RCC 7860 (cell line): ENCODE data around the gene ARHGEF19.
A peak's percentile ranks its signal among the peaks of the same experiment; 100 is the strongest.

Experiments
- DNase-seq: peaks from one replicate; pipeline ENCODE4 v3.0.0-alpha.2; 2015; ENCODE audit warnings: low spot score
- FAIRE-seq: peaks from 2 replicates; lab custom pipeline; 2012; peaks lifted over from hg19 to GRCh38; lab: Jason Lieb, UNC

ARHGEF19 gene

DNA sequence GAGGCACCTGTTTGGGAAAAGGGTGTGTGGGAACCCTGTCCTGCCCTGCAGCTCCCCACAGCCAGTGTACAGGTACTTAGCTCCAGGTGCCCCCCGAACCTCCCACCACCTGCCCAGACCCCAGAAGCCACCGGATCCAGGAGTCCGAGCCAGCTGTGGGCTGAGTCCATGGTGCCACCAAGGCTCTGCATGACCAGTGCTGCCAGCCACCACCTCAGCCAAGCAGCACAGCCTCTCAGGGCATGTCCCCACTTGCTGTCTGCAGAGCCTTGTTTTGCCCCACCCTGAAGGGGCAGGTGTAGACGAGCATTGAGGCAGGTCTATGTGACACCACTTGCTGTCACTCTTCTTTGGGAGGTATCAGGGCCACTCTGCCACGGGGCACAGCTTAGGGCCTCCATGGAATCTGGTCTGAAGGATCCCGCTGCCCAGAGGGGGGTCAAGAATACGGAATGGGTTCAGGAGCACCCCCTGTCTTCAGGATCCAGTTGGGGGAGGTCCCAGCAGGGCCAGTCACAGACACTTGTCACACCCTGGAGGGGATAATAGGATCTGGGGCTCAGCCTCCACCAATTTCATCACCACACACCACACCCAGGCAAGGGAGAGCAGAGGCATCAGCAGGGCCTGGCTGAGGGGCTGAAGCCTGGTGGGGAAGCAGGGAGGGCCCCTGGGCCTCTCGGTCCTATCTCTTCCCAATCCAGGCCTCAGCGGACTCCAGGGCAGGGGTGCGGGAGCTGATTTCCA is 27.7 kb downstream of the ARHGEF19 start:
- FAIRE-seq: no peak
- DNase-seq: no peak

DNA sequence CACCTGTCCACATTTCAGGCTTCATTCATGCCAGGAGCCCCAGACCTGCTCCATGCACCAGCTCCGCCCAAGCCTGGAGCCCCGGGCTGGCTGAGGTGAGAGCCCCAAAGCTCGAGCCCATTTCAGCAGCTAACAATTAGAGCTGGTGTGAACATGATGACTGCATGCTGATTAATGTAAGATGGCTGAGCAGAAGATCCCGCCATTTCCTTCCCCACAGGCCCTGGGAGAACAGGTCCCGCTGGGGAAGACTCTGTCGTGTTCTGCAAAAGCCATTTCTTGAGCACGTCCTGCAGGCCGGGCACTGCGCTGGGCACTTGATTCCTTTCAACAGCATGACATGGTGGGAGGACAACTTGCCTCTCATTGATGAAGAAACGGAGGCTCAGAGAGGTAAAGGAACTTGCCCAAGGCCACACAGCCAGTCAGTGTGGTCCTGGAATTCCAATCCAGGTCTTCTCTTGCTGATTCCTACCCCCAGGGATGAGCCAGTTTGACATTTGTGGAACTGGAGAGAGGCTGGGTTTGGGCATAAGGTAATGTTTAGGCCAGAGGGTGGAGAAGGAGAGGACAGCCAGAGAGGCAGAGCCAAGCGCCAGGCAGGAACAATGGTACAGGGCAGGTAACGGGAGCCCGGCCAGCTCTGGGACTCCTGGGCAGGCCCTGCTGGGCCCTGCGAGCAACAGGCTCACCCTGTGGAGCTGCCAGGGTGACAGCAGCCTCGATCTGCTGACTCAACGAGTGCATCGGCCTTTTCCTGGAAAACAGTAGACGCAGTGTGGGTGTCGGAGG is 28.5 kb downstream of the ARHGEF19 start:
- FAIRE-seq (no peak), DNase-seq (no peak)

DNA sequence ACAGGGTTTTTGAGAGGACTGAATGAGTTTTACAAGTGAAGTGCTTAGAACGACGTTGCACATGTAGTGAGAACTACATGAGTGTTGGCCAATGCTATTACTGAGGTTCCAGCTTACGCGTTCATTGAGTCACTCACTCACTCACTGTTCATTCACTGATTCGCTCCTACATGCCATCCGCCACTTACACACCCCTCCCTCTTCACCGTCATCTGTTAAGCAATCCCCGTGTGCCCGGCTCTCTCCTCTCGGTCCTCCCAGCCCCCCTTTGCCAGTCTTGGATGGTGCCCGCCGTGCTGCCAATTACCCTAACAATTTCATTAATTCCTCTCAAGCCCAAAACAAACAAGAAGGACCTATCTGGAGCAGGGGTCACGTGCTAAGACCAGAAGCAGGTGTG is 29.3 kb downstream of the ARHGEF19 start:
- DNase-seq: peak; percentile 31

DNA sequence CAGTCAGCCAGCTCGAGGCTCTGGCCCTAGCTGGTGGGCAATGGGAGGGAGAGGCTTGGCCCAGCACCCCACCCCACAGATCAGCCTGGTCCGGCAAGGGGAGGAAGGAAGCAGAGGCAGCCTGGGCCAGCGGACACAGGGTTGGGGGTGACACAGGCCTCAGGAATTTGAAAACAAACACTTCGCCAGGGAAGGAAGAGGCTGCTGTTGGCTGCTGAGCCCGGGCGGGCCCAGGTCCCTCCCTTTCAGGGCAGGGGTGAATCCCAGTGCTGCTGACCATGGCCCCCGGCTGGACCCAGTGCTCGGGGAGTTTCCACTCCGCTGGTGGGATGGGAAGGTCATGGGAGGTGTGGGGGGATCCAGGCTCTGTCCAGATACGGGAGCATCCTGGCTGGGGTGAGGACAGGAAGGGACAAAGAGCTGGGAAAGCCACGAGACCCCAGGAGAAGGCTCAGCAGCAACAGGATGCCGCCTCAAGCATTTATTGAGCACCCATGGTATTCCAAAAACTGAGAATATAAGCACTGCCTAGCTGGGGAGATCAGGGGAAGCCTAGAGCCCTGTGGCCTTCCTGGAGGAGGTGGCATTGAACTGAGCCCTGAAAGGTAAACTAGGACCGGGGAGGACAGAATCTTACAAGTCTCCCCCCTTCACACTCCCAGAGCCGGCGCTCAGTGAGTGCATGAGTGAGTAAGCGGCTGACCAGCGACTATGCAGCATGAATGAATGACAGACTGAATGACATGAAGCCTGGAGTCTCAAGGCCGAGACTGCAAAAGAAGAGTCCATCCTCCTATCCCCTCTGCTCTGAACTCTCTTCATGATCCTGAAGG is 30.3 kb downstream of the ARHGEF19 start:
- DNase-seq (peak; percentile 91), FAIRE-seq (peak; percentile 87)

More for the DNA sequence above, 29.3 kb downstream of the ARHGEF19 start:
- FAIRE-seq: no peak

DNA sequence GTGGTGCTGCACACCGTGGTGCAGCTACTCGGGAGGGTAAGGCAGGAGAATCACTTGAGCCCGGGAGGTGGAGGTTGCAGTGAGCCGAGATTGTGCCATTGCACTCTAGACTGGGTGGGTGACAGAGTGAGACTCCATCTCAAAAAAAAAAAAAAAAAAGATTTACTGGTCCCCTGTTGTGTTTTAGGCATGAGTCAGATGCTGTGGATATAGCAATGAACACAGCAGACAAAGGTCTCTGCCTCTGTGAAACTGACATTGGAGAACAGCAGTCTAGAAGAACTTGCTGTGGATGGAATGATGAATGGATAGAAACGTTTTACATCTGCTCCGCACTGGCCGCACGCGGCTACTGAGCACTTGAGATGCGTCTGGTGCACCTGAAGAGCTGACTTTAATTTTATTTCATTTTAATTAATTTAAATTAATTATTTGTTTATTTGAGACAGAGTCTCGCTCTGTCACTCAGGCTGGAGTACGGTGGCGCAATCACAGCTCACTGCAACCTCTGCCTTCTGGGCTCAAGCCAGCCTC is 32.1 kb downstream of the ARHGEF19 start:
- FAIRE-seq (no peak), DNase-seq (peak; percentile 52)

DNA sequence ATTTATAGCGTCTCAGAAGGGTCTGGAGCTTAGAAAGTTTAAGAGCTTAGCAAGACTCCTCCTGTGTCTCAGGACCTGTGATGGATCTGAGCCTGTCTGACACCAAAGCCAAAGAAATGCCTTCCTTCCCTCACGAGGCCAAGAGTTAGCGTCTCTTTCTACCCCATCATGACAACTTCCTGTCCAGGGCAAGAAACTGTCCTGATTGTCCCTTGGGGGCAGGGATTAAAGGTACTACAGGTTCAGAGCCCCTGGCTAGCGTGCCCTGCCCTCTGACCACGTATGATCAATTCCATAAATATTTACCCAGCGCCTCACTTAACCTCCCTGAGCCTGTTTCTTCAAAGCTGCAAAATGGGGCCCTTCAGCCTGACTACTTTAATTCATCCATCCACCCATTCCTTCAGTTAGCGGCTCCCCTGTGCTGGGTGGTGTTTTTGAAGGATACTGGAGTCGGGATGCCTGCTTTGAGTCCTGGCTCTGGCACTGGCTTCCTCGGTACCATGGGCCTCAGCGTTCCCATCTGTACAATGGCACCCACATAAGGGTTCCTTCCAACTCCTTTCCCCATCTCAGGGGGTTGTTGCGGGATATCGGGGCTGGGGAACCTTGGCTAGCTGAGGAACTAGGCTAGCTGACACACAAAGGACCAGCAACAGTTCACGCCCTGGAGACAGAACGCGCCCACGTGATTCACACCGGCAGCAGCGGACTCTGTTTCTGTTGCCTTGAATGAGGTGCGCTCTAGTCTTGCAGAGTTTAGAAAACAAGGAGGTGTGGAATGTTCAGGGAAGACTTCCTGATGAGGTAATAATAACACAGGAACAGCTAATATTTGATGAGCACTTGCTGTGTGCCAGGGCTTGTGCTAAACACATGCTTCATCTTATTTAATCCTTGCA is 33.6 kb downstream of the ARHGEF19 start:
- DNase-seq: peak; percentile 73

DNA sequence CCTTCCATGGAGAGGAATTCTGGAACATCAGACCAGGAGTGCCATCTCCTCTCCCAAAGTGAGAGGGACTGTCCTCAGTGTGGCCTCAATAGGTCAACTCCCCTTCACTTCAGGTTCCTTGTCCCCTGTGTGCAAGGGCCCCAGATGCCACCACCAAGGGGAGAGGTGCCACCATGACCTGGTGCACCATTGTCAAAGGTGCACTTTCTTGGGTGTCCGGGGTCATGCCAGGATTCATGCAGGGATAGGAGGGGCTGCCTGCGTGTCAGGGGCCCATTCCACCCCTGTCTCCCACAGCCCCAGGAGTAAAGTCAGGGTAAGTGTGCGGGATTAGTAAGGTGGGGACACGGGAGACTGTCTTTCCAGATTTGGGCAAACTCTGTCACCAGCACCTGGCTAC is 35.1 kb downstream of the ARHGEF19 start:
- FAIRE-seq (no peak), DNase-seq (no peak)

More for the DNA sequence above, 33.6 kb downstream of the ARHGEF19 start:
- FAIRE-seq: peak; percentile 87

DNA sequence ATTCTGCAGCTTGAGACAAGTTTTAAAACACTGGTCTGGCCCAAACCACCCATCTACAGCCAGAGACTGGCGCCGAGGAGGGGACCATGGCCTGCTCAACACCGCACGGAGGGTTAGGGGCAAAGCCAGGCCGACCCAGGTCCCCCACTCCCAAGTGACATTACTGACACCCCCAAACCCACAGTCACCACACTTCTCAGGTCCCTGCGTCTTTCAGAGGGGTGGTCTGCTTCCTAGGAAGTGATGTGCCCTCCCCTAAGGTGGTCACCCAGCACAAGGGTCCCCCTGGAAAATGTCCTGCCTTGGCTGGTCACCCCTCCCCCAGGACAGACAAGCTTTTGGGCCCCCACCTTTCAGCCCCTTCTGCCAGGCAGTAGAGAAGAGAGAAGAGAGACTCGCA is 35.8 kb downstream of the ARHGEF19 start:
- no peak for DNase-seq
- FAIRE-seq: no peak

DNA sequence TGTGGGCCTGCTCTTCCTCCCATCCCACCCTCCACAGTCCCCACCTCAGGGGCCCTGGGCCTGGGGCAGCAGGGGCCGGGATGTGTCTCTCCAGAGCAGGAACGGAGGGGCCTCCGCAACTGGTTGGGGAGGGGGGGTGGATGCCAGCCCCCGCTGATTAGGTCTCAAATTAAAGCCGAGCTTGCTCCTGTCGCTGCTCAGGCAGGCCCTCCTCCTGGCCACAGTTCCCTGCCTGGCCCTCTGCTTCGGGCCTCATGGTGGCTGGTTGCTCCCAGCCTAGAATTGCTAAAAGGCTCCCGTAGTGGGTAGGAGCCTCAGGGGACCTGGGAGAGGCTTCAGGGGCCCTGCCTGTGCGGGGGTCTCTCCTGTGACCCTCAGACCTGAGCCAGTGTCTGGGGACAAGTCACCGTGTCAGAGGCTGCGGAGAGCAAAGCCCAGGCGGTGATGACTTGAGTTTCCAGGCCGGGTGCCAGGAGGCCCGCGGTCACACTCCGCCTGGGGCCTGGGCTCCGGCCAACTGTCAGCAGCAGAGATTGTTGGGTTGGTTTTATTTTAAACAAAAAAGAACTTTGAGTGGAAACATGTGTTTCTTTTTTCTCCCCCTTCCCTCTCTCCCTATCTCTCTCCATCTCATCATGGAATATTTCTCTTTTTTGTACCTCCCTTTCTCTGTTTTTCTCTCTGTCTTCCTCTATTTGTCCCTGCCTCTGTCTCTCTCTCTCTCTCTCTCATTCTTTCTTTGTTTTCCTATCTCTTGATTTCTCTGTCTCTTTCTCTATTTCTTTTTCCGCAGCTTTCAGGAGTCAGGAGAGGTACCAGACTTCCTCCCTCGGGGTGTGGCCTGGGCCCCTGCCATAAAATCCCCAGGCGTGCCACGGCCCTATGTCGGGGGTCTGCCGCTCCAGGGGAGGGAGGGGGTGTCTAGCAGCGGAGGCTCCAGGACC is 36.6 kb downstream of the ARHGEF19 start:
- peak; percentile 88 for FAIRE-seq
- peak; percentile 79 for DNase-seq

DNA sequence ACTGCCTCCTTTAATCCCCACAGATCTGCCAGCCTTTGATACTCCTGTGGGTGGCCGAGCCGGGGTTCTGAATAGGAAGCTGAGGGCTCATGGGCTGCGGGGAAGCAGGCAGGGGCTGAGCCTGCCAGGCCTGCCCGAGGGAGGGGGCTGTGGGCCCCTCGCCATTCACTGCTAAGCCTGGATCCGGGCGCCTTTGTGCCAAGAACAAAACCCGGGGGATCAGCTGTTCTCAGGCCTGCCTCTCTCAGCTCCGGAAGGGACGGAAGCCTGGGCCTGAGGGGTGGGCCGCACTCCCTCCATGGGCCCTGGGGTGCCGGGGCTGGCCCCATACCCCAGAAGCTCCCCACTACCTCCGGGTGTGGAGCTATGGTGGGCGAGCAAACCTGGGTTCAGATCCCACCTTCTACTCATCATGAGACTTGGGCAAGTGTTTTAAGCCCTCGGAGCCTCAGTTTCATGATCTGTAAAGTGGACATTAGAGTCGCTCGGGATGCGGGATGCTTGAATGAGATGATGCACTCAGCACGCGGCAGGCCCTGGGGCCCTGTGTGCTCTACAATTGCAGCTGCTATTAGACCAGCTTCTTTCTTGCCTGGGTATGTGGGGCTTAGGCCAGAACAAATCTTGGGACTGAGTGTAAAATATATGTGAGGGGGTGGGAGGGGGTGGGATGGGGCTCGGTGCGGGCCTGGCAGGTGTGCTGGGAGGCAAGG is 37.4 kb downstream of the ARHGEF19 start:
- DNase-seq: no peak
- FAIRE-seq: no peak

DNA sequence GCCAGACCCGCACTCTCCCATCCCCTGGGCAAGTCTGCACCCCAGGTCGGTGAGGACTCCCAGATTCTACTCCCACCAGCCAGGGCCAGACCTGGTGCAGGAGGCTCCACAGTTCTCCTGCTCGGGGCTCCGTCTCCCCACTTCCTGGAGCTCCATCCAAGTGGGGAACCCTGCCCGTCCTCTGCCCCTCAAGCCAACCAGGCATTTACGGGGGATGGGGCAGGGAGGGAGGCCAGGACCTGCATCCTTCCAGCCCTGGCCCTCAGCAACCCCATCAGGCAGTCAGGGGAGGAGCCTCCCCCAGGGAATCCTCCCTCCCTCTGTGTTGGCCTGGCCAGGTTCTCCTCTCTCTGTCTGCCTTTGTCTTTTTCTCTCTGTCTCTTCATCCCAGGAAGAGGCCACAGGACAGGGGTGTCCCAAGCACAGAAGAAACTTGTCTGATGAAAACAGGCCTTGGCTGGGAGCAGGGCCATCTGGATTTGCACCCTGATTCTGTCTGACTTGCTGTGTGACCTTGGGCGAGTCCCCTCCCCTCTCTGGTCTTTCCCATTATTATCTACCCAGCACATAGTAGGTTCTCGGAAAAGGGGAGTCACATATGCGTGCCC is 38.1 kb downstream of the ARHGEF19 start:
- DNase-seq (no peak), FAIRE-seq (no peak)

DNA sequence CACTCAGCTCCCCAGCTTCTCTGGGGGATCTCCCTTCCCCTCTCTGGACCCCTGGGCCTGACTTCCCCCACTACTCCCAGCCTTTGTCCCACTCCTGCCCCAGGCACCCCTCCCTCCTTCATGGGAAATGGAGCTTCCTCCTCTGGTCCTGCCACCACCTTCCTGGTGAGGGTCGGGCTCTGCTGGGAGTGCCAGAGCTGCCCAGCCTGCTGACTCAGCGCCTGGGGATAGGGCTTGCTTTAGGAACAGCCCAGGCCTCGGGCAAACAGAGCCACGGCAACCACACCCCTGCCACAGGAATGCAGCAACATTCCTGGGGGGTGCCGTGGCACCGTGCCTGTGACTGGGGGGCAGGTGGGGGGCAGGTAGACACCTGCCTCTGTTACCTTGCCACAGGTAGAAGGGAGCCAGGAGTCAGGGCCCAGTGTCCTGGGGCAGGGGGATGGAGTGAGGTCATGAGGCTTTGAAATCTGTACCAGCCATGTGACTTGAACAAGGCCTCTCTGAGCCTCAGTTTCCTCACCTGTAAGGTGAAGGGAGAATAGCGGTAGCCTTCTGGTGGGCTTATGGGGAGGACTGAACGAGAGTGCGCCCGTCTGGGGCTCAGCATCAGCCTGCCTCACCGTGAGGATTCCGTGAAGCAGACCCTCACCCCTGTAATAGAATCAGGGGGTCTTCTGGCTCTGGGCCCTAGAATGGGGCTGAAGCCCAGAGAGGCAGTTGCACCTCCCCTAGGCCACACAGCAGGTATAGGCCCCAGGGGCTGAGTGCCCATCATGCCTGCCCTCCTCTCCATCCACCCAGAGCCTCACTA is 38.8 kb downstream of the ARHGEF19 start:
- peak; percentile 97 for DNase-seq
- FAIRE-seq: no peak

DNA sequence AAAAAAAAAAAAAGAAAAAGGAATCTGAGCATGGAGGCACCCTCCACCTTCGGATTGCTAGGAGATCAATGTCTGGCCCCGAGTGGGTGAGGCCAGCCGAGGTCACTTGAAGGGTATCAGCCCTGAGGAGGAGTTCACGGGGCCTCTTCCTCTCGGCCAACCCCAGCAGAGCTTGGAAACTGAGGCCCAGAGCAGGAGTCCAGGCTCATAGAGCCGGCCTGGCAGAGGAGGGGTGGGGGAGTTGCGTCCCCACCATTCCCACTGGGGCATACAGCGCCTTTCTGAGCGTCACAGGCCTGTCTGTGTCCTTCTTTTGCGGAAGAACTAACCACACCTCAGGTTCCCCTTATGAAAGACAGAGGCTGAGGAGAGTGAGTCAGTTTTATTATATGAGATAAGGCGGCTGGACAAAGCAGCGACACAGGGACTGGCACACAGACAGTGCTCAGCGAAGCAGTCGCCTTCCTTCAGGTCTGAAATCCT is 39.4 kb downstream of the ARHGEF19 start:
- FAIRE-seq (peak; percentile 84), DNase-seq (peak; percentile 94)

DNA sequence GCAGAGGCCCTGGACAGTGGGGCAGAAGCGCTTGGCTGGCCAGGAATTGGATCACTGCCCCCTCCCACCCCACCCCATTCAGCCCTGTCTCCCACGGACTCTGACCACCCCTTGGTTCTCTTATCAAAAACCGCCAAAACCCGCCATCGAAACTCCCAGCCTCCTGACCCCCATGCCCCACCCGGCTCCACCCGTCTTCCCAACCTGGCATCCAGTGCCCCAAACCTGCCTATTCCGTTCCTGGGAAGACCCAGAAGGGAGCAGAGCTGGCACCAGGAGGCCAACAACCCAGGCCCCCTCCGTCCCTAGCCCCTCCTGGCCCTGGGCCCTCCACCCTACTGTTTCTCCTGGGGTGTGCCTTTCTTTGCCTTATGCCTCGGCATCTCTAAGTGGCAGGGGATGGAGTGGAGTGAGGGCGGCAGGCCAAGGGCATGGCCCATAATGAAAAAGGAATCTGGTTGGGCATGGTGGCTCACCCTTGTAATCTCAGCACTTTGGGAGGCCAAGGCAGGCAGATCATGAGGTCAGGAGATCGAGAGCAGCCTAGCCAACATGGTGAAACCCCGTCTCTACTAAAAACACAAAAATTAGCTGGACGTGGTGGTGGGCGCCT is 40.1 kb downstream of the ARHGEF19 start:
- FAIRE-seq: no peak
- no peak for DNase-seq

DNA sequence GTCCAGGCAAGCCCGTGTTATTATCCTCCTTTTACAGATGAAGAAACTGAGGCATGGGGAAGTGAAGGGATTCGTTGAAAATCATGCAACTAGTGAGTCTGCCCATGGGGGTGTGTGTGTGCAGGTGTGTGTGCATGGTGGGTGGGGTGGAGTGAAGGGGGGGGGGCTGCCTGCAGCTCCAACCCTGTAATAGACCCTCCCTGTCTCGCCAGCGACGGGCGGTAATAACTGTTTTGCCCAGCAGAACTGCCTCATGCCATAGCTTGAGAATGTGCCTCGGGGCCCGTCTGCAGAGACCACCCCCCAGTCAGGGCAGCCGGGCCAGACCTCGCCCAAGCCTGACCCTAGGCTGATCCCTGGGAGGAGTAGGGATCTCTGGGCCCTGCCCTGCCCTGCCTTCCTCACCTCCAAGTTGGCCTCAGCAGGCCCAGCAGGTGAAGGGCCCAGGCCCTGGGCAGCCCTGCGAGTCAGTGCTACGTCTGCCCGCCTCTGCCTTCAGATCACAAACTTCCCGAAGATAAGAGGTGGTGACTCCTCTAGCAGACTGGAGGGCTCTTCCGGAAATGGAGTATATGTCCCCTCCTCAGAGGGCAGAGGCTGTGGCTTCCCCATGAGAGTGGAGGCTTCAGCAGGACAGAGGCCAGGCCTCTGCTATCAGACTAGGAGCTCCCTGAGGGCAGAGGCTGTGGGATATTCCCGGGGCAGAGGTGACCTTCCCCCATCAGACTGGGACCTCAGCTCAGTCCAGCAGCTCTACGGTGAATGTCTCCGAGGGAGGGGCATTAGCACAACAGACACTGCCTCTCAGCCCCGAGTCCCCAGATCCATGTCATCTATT is 40.9 kb downstream of the ARHGEF19 start:
- FAIRE-seq (no peak), DNase-seq (peak; percentile 47)

DNA sequence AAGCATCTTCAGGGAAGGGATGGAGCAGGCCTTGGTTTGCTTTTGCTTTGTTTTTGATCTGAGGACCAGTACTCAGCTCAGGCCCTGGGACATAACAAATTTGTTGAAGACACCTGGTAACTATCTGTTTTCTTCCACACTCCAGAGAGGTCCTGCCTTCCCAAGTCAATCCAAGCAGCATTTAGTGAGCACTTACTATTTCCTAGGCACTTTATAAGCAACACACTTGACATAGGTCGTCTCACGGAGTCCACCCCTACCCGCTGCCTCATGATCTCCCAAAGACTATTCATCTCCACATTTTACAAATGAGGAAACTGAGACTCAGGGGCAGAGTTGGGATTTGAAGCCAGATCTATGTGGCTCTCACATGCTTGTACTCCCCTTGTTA is 42.2 kb downstream of the ARHGEF19 start:
- FAIRE-seq: no peak

More for the DNA sequence above, 42.2 kb downstream of the ARHGEF19 start:
- DNase-seq: no peak
